HG03039 (cell line): ENCODE results near the gene LDB3.

Source experiments
- ATAC-seq: cut with Tn5 transposase; IDR thresholded peaks from one replicate; pipeline ENCODE4 v1.9.1; 2021; ENCODE audit warnings: mild to moderate bottlenecking, moderate library complexity; ENCODE audit not compliant: unreplicated experiment

LDB3 gene

DNA sequence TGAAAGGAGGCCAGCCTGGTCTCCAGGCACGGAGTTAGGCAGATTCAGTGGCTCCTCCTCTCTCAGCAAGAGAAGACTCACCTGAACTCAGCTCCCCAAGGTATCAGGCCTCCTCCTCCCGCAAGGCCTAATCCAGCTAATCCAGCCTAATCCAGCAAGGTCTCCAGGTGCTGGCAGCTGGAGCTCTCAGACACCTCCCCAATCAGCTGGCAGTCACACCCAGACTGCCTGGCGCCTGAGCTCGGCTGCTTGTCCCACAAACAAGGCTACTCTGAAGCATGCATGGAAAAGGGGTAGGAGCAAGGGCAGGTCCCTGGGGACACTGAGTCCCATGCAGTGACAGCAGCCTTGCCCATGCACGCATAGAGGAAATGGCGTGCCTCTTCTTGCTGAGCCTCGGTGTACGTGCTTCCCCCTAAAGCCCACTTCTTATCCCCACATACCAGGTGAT is 17.3 kb upstream of the LDB3 start:
- no peak for ATAC-seq

DNA sequence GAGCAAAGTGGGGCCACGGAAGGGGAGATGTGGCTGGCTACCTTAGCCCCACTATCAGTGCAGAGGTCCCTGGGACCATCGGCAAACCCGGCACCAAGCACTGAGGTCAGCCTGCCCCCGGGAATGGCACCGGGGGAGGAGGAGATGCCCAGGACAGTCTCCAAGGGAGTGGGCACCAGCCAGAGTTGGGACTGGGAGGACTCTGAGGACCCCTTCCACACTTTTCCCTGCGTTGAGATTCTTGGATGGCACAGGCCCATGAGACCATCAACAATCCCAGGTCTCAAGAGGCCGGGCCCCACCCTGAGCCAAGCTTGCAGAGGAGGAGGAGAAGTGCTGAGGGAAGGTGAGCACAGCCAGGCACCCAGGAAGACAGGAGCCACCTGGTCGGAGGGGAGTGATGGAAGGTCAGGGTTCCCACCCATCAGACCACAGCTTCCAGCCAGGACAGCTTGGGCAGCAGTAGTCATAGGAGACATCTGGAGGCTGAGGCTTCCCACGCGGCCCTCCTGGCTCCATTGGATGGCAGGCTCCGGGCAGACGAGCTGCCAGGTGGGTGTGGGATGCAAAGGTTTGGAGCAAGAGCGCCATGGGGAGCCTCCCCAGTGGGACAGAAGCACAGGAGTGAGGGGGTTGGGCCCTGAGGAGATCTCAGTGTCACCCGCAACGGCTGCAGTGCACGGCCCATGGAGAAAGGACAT is 16.5 kb upstream of the LDB3 start:
- no peak for ATAC-seq

DNA sequence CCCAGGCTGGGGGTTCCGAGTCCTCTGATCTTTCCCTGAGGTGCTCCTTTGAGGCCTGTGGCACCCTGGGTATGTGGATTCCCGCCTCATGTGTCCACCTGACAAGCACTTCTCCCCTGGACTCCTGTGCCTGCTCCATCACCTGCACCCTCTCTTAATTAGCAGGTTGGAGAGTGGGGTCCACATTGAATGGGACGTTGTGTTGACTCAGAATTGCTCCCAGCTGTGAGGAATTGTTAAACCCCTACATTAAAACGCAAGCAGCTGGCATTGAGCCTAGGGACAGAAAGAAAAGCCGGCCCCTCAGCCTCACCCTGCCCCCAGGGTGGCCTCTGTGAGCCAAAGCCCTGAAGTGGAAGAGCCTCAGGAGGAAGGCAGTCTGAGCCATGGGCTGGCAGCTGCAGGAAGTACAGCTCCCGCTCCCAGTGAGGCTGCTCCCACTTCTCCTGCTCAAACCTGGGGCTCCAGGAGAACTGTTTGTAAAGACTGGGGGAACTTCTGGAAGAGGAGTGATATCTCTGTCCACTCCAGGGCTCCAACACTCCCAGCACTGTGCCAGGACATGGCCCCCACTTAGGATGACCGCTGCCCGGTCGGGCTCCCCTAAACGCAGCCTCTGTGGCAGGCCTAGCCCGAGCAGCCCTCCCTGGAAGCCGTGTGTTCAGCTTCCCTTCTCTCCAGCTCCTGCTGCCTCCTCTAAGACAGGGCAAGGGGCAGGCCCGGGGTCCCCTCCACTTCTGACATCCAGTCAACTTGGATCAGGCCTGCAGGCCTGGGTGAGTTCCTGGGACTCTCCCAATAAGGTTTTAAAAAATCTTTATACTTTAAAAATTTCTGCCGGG is 15.7 kb upstream of the LDB3 start:
- ATAC-seq, result no peak

DNA sequence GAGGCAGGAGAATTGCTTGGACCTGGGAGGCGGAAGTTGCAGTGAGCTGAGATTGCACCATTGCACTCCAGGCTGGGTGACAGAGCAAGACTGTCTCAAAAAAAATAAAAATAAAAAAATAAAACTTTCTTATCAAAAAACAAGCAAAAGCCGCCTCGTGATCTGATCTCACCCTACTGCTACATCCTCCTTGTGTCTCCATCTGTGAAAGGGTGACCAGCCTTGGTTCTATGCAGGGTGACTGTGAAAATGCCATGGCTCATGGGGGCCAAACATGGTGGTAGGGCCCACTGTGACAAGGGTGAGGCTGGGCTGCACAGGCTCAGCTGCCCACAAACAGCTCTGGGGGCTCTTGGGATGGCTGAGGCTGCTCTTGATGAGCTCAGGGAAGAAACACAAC is 14.9 kb upstream of the LDB3 start:
- ATAC-seq, result no peak

DNA sequence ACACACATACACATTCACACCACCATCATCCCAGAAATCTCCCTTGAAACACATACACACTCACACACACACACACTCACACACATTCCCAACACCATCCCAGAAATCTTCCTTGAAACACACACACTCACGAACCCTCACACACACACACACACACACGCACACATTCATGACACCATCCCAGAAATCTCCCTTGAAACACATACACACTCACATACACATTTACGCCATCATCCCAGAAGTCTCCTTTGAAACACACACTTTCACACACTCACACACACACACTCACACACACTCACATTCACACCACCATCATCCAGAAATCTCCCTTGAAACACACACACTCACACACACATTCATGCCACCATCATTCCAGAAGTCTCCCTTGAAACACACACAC is 14.3 kb upstream of the LDB3 start:
- ATAC-seq, result no peak

DNA sequence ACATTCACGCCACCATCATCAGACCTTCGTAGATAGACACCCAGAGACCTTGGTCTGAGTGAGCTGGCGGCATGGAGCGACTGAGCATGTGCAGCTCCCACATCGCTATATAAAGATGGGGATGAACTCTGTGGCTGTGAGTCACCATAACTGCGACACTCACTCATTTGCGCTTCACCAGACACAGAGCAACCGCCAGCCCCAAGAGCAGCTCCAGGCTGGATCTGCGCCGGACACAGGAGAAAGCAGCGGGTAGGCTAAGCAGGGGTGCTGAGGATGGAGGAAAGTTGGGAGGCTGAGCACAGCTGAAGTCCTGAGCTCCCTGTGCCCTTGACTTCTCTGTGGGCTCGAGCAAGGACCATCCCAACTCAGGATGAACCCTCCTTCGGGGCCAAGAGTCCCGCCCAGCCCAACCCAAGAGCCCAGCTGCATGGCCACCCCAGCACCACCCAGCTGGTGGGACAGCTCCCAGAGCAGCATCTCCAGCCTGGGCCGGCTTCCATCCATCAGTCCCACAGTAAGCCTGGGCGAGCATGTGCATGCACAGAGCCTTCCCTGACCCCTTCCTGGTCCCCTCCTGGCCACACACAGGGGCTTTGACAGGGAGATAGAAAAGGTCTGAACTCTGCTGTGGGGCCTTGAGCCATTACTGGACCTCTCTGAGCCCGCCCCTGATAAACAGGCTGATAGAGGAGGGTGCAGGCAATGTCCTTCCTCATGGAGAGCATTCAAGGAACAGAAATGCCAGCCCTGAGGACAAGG is 13.7 kb upstream of the LDB3 start, which contains the start of gene OPN4:
OPN4 (plus strand) TSS at position 137 of the 762 bp plus-strand sequence; CDS start at position 374, 237 bp downstream.
- no peak for ATAC-seq

DNA sequence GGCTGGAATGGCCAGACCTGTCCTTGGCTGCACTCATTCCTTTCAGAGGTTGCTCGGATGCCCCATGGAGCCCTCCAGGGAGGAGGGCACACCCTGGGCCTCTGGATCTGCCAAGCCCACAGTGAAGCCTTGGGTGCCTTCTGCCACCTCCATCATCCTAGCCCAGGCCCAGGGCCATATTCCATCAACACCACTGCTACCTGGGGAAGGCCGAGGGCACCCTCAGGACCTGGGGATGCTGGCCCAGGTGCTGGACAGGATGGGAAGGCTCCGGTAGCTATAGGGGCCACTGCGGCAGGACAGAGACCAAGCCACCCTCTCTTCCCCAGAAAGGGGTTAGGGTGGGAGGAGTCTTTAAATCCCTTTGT is 13.2 kb upstream of the LDB3 start:
- ATAC-seq, result no peak

DNA sequence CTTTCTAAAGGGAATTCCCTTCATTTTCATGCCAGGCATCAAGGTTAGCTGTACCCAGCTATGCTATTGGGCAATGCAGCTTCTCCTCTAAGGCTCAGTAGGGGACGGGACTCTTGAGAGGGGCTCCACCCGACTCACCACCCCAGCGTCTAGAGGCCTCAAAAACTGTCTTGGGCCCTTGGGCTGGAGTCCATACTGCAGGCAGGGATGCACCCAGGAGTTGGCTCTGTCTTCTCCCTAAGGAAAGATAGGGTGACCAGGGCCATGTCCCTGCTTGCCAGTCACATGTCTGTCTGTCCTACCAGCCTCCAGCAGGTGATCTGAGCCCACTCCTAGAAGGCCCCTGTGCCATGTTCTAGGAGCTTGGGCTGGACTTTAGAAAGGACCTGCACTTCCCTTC is 12.7 kb upstream of the LDB3 start:
- ATAC-seq, result no peak

DNA sequence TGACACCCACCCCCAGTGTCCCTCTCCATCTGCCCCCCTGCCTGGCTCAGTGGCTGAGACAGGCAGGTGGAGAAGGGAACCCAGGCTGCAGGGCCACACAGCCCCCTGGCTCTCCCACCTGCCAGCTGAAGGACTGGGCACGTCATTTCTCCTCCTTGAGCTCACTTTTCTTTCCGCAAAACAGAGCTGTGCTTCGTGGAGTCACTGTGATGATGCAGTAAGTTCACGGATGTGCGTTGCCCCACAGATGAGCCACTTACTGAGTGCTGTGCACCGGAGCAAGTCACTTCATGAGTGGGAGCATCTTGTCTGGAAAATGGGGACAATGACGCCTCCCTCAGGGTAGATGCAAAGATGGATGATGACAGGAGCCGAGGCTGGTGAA is 11.3 kb upstream of the LDB3 start:
- ATAC-seq, result no peak

DNA sequence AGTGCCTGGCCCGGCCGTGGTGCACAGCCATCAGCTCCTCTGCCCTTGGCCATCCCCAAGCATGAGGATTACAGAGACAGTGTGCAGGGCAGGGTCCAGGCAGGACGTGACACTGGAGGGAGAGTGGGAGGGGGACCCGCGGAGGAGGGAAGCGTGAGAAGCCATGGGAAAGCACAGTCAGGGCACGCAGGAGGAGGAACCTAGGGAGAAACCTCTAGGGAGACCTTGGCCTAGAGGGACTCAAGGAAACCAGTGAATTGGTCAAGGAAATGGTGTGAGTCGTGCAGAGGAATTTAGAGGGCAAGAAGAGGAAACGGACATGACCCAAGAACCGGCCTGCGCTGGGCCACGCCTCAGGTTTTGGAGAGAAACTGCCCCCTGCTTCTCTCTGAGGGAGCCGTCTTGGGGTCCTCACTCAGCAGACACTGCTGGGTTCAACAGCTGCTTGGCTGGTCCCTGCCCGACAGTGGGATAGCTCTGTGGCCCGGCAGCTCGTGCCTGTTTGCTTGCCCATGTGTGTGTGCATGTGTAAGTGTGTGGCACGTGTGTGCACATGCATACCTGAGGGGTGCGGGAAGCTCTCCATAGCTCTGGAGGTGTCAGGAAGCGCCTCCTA is 10.8 kb upstream of the LDB3 start:
- ATAC-seq, result no peak

DNA sequence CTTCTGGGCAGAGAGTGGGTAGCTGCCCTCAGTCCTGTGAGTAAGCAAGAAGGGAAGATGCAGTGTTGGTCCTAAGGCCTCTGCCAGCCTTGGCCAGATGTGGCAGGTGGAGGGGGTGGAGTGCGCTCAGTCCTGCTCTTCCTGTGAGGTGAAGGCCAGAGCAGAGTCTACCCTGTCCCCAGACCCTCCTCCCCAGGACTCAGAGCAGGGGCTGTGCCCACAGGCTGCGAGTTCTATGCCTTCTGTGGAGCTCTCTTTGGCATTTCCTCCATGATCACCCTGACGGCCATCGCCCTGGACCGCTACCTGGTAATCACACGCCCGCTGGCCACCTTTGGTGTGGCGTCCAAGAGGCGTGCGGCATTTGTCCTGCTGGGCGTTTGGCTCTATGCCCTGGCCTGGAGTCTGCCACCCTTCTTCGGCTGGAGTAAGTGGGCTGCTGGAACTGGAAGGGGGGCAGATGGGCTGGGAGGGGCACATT is 10.0 kb upstream of the LDB3 start:
- ATAC-seq, result no peak

DNA sequence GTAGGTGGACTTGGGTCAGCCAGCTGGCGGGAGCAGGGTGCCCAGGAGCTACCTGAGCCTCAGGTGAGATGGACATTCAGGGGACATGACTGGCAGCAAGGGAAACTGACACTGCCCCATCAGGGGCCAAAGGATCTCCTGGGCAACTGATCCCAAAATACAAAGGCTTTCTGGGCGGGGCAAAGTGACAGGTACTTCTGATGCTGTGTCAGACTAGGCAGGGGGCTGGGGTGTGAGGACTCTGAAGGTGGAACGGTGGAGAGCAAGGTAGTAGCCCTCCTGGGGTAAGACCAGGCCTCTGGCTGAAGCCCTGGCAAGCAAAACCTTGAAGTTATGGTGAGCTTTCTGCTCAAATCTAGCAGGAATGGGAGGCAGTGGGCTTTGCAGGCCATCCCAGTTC is 9.6 kb upstream of the LDB3 start:
- ATAC-seq, result no peak

DNA sequence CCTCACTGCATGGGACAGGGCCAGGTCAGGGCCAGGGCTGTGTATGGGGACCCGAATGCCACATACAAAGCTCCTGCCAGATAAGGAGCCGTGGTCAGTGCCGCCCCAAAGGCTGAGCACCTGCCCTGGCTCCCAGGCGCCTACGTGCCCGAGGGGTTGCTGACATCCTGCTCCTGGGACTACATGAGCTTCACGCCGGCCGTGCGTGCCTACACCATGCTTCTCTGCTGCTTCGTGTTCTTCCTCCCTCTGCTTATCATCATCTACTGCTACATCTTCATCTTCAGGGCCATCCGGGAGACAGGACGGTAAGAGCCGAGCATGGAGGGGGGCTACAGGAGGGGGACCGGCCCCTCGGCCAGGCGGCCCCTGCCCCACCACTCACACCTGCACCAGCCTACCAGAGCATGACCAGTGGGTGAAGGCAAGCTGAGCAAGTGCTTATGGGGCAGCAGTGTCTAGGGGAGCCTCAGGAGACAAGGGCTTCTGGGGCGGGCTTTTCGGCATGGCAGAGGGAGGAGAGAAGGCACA is 9.1 kb upstream of the LDB3 start:
- ATAC-seq, result no peak

DNA sequence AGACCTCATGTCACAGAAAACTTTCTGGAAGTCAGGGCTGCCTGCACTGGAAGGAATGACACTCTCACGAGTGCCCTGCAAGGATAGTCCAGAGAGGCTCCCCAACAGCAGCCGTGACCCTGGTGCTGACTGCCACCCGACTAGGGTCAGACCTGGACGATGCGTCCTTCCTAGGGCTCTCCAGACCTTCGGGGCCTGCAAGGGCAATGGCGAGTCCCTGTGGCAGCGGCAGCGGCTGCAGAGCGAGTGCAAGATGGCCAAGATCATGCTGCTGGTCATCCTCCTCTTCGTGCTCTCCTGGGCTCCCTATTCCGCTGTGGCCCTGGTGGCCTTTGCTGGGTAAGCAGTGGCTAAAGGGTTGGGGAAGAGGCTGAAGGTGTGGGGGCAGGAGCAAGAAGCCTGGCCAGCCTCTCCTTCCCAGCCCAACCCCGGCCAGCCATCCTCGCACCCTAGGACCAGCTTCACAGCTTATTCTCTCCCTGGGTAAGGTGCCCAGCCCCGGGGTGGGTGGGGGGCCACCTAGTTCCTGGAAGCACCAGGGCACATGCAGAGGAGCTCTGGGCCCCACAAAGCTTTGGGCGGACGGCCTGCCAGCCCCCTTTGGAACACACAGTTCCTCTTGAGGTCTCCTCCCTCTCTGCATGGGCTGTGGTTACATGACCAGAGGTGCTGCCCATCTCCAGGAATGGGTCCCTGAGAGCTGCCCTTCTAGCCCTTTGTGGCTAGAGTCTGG is 8.4 kb upstream of the LDB3 start:
- ATAC-seq, result no peak

DNA sequence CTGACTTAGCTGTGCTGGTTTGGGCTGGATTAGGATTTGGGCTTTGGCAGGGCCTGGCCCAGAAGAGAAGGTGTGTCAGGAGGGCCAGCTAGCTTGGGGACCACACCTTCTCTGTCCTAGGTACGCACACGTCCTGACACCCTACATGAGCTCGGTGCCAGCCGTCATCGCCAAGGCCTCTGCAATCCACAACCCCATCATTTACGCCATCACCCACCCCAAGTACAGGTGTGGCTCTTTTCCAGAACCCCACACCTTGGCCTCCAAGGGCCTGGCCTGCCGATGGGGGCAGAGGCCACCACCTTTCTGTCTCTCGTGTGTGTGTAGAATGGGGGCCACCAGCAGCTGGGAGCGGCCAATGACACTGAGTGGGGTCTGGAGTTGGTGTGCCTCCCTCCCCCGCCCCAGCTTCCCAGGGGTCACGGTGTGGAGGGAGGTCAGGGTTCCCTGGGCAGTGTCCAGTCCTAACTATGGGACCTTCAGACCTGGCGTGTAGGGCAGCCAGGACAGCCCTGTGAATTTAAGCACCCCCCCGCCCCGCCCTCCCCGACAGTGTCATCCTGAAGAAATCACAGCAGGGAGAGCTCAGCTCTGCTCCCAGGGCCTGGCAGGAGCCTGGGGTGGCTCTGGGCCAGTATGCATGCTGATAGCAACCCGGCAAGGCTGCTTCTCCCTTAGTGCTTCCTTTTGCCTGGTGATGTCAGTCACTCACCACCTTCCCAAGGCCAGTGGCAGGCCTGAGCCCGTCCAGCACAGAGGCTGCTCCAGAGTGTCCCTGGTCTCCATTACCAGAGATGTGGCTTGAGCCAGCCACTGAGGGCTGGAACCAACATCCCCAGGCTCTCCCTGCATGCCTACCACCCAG is 6.9 kb upstream of the LDB3 start:
- no peak for ATAC-seq

DNA sequence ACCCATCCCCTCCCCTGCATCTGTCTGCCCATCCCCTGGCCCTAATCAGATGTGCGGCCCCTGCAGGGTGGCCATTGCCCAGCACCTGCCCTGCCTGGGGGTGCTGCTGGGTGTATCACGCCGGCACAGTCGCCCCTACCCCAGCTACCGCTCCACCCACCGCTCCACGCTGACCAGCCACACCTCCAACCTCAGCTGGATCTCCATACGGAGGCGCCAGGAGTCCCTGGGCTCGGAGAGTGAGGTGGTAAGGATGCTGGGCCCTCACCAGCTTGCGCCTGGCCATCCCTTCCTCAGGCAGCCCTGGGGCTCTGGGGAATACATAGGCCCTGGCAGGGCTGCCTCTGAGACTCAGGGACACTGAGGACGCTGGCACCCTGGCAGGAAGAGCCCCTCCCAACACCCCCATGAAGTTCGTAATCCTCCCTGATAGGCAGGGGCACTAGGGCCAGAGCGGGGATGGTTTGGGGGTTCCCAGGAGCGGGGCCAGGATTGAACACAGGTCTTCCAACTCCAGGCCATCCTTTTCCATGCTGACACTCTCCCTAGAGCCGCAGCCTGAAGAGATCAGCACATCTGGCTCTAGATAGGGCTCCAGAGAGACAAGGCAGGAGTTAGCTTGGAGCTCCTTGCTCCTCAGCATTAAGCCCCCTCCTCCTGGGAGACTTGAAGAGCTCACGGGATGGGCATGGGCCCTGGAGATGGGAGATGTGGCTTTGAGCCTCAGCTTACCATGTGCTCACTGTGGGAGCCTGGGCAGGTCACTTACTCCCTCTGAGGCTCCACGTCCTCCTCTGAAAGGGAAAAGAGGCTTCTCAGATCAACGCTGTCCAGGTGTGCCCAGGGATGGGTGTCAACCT is 5.9 kb upstream of the LDB3 start:
- no peak for ATAC-seq

DNA sequence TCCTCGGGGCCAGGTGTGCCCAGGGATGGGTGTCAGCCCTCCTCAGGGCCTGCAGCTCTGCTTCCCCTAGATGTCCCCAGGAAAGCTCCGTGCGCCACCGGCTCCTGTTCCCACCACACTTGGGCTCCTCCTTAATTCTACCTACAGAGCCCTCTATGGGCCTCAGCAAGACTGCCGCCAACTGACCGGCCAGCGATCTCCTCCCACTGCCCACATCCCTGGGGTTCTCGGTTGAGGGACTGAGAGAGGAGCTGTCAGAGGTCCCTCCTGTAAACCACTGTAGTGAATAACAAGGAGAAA is 5.3 kb upstream of the LDB3 start:
- no peak for ATAC-seq

DNA sequence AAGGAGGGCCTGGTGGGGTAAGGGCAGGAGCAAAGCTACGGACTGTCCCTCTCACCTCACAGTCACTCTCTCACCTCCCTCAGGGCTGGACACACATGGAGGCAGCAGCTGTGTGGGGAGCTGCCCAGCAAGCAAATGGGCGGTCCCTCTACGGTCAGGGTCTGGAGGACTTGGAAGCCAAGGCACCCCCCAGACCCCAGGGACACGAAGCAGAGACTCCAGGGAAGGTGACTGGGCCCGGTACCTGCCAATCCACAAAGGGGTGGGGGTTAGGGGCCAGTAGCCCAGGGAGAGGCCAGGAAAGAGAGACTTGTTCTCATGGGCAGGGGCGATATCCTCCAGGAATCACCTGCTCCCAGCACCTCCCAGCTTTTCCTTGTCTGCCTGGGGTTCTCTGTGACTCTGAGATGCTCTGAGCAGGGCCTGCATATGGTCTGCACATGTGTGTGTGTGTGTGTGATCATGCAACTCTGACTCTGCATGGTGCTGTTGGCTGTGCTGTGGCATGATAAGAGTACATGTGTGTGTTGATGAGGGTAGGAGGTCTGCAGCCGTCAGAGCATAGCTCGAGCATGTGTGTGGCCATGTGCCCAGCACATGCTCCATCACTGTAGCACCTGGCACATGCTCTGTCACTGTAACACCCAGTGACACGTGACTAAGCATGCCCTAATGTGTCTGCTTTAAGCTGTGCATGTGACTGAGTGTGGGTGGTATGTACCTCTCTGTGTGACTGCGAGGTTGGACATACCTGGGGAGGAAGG is 4.6 kb upstream of the LDB3 start:
- no peak for ATAC-seq
